ENCODE data around the gene OR6Y1.

Gene OR6Y1

GRCh38 chr1:158506369-158506987 is 47.7 kb downstream of the OR6Y1 start:
- peak in 1 of 2 donors; percentile 1 for DNase-seq (ENCODE audit: low read depth in 2 of 2, low spot score in 1 of 2)

GRCh38 chr1:158496374-158496773 is 57.8 kb downstream of the OR6Y1 start:
- no peak for DNase-seq (ENCODE audit: low read depth in 2 of 2, low spot score in 1 of 2)

GRCh38 chr1:158494796-158495195 is 59.4 kb downstream of the OR6Y1 start:
- no peak for DNase-seq (ENCODE audit: low read depth in 2 of 2, low spot score in 1 of 2)

All from stimulated activated CD8-positive, alpha-beta memory T cell treated with anti-CD3 and anti-CD28 coated beads, Interleukin-4, amount 100 ng/mL, for 1 hour (primary cell).